Suppressor macrophage treated with lipopolysaccharide for 1 hour (primary cell): ENCODE data around the gene APOLD1.

Experiments used
- DNase-seq, 3 donors: peaks; one replicate each; pipeline ENCODE4 v3.0.0-alpha.2; 2020 to 2022

APOLD1 gene

GRCh38 chr12:12839873-12840579 is 54.6 kb downstream of the APOLD1 start:
- no peak for DNase-seq

DNA sequence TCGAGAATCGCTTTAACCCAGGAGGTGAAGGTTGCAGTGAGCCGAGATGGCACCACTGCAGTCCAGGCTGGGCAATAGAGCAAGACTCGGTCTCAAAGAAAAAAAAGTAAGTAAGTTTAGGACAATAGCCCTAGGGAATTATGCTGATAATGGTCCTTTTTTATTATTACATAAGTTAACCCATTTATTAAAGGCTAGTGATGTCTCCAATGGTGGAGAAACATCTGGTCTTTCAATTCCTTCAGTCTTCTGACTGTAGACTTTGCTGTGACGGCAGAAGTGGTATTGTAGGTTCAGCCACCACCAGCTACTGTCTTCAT is 55.1 kb downstream of the APOLD1 start:
- no peak for DNase-seq
